Cardiac fibroblast (primary cell): Measurements from ENCODE around the gene MSI2.

Experiments
- DNase-seq, 2 donors: peaks; one replicate each; pipeline versions ENCODE4 v3.0.0 to v3.0.0-alpha.2; 2010; ENCODE audit warnings: low read depth in 2 of 2
- H3K4me3 ChIP-seq, 2 donors: replicated peaks in 1 of 2; 1 replicate in 1 of 2; 2 replicates in 1 of 2; pipeline ENCODE4 v1.5.1; 2011; ENCODE audit warnings: low read depth in 2 of 2, low read length in 2 of 2, mild to moderate bottlenecking in 2 of 2, moderate library complexity in 1 of 2
- TF ChIP-seq, protein P1 (sequence below): IDR thresholded peaks from one replicate; pipeline ENCODE4 v1.5.1; 2011; ENCODE audit warnings: low read depth, mild to moderate bottlenecking, low read length, inconsistent platforms

The MSI2 gene

DNA sequence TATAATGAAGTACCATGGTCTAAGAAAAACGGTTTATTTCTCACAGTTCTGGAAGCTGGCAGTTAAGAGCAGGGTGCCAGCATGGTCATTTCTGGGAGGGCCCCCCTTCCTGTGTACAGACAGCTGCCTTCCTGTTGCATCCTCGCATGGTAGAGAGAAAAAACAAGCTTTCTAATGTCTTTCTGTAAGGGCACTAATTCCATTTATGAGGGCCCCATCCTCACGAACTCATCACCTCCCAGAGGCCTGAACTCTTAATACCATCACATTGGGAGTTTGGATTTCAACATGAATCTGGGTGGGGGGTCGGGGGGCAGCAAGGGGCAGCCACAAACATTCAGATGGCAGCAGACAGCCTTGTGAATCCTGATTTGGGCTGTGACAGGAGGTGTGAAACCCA lies 339.1 kb downstream of the MSI2 start:
- DNase-seq: no peak
- TF ChIP-seq, protein P1, sequence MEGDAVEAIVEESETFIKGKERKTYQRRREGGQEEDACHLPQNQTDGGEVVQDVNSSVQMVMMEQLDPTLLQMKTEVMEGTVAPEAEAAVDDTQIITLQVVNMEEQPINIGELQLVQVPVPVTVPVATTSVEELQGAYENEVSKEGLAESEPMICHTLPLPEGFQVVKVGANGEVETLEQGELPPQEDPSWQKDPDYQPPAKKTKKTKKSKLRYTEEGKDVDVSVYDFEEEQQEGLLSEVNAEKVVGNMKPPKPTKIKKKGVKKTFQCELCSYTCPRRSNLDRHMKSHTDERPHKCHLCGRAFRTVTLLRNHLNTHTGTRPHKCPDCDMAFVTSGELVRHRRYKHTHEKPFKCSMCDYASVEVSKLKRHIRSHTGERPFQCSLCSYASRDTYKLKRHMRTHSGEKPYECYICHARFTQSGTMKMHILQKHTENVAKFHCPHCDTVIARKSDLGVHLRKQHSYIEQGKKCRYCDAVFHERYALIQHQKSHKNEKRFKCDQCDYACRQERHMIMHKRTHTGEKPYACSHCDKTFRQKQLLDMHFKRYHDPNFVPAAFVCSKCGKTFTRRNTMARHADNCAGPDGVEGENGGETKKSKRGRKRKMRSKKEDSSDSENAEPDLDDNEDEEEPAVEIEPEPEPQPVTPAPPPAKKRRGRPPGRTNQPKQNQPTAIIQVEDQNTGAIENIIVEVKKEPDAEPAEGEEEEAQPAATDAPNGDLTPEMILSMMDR: no peak
- no peak overlapping the region for H3K4me3 ChIP-seq

DNA sequence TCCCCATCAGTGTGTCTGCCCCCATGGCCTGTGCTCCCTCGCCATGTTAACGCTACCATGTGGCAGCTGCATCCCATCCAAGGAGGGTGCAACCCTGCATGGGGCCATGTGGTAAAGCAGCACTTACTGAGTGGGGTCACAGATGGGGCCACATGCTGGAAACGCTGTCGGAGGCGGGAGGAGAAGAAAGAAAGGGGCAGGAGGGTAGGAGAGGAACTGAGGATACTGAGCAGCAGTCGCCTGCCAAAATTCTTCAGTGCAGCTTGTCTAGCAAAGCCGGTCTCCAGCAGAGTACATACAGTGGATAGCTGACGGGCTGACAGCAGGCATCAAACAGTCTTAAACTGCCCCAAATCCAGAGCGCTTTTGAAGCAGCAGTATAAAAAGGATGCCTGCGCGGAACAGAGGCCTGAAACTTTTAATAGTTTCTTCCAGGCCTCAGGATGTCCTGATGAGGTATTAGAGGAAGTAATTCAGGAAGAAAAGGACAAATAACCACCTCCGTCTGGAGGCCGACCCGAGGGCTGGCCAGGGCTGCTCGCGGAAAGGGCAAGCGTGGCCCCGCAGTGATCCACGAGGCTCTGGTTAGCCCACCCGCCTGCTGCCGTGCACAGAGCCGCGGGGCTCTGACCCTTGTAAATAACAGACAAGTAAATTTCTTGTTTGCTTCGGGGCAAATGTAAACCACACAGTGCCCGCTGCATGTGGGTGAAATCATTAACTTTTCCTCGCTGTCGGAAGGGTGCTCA lies 339.8 kb downstream of the MSI2 start:
- TF ChIP-seq, protein P1: no peak
- H3K4me3 ChIP-seq: no peak overlapping the region
- no peak for DNase-seq

DNA sequence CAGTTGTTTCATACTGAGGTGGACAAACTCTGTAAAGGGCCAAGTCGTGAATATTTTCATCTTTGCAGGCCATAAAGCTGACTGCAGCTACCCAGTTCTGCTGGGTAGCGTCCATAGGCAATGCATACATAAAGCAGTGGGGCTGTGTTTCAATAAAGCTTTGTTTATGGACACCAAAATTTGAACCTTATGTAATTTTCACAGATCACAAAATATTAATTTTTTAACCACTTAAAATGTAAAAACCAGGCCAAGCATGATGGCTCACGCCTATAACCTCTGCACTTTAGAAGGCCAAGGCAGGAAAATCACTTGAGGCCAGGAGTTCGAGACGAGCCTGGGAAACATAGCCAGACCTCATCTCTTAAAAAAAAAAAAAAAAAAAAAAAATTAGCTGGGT lies 340.8 kb downstream of the MSI2 start:
- TF ChIP-seq, protein P1: no peak
- DNase-seq: no peak
- no peak overlapping the region for H3K4me3 ChIP-seq

DNA sequence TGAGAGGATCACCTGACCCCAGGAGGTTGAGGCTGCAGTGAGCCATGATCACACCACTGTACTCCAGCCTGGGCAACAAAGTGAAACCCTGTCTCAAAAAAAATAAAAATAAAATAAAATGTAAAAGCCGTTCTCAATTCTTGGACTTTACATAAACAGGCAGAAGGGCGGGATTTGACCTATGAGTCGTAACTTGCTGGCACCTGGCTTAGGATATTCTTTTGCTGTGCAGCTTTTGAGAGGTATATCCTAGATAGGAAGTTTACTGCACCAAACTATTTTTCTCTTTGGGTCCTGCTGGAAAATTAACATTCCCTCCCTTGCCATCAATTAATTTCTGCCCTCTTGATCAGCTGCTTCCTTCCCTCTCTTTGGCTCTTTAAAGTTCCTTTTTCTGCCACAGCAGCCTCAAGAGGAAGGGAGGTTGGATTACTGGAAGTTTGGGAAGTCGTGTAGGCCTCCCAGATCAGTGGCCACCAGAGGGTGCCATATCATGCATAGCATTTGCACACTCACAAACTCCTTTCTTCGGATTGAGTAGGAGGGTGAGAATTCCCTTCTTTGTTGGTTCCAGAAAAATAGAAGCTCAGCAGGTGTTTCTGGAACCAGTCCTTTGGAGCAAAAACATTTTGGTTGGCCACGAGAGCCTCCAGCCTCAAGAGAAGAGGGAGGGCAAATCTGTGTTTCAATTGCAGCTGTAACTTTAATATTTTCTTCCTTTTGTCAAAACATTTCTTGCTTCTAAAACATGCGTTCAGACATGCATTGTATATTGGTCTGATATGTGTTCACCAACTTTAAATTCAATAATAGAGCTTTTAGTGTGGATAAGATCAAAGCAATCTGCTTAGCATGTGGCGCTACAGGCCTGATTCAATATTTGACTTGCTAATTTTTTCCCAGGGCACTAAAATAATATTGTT lies 341.5 kb downstream of the MSI2 start:
- TF ChIP-seq, protein P1: peak; percentile 89
- no peak overlapping the region for H3K4me3 ChIP-seq
- DNase-seq: peak; percentile 79 to 86

DNA sequence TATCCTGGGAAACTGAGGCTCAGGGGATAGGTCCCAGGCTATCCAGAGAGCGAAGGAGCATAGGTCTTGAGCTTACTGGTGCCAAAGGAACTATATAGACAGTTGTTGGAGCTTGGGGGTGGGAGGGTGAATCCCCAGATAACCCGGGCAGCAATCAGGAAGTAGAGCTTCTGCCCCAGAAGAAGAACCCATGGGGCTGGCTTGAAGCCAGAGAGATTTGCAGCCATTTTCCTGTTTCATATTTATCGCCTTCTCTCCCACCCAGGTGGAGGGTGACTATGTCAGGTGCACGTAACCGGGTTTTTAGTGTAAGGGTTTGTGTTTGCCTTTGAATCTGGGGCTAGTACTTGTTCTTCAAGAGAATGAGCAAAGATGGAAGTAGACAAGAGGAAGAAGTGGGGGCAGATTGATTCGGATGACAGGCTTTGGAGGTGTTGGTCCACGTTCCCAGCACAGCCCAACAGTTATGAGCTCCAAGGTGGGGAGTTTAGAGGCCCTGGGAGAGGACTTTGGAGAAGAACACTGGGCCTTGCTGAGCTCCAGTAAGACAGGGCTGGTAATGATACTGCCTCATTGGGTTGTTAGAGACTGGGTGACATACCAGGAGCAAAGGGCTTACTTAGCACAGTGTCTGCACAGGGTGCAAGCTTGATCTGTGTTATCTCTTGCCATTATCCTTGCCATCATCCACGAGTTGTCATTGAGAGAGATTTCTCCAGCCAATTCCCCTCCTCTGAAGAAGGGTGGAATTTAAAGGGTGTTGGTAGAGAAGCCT lies 343.1 kb downstream of the MSI2 start:
- TF ChIP-seq, protein P1: no peak
- H3K4me3 ChIP-seq: no peak overlapping the region
- DNase-seq: no peak

DNA sequence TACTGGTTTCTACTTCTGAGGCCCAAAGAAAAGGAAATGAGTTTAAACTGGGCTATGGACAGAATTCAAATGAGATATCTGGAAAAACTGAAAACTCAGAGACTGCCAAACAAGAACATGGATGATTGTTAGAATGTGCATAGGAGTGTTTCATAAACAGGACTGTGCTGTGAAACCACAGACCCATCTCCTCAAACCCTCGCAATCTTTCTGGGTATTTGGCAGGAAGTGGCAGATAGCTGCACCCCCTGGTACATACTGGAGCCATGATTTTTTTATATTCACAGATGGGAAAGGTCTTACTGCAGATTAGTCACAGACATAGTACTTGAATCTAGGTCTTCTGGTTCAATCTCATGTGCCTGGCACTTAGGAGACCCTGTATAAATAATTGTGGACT lies 343.8 kb downstream of the MSI2 start:
- no peak overlapping the region for H3K4me3 ChIP-seq
- peak in 1 of 2 donors; percentile 47 for DNase-seq
- TF ChIP-seq, protein P1: no peak
